Smooth muscle cell of the brain vasculature (primary cell): ENCODE measurements around the gene SLC11A1.
A peak's percentile ranks its signal among the peaks of the same experiment; 100 is the strongest.

ENCODE experiments used
- DNase-seq: peaks from one replicate; pipeline ENCODE4 v3.0.0-alpha.2; 2012; ENCODE audit warnings: low read depth, low spot score

Gene SLC11A1

GRCh38 chr2:218393750-218394290, 11.7 kb downstream of the SLC11A1 start:
- no peak for DNase-seq

GRCh38 chr2:218394298-218395089, 12.4 kb downstream of the SLC11A1 start:
- DNase-seq: no peak

- no peak for DNase-seq
Observed at GRCh38 chr2:218395090-218395444, 13.0 kb downstream of the SLC11A1 start.

DNA sequence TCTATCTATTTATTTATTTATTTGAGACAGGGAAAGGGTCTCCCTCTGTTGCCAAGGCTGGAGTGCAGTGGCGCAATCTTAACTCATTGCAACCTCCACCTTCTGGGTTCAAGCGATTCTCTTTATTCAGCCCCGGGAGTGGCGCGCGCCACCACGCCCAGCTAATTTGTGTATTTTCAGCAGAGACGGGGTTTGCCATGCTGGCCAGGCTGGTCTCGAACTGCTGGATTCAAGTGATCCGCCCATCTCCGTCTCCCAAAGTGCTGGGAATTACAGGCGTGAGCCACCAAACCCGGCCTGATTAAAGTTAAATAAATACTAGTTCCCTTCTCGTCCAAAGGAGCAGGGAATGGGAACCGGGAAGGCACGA, 13.4 kb downstream of the SLC11A1 start:
- no peak for DNase-seq

DNA sequence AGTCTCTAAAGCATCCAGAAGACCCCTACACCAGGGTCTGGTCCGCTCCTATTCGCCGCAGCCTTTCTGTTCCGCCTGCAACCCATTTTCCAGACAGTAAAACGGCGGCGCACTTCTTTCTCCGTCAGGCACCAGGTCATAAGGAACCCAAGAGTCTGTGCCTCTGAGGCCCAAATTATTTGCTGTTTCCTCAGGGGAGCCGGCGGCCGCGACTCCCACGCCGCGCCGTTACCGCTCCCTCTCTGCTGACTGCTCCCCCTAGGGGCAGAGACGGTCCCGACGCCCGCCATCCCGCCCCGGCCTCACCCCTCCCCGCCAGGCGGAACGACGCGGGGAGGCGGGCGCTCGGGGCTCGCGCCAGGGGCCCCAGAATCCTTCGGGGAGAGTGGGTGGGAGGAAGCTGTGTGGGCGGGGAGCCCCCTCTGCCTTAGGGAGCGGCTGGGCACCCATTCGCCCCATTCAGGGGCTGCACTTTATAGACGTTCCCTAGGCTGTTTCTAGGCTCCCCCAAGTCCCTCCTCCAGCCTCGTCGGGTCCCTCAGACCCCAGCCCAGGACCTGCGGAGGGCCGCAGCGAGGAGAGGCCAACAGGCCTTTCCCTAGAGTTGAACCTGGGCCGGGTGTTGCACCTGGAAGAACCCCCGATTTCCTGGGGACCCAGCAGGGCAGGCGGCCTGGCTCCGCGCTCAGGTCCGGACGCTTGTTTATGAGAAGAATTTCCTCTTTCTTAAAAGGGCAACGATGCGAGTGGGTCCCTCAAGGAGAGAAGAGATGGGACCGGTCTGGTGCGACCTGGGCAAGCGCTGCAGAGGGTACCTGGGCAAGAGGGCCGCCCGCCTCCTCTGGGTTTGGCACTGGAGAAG, 14.0 kb downstream of the SLC11A1 start:
- DNase-seq: peak; percentile 92

- DNase-seq: no peak
Observed at GRCh38 chr2:218396688-218397462, 14.8 kb downstream of the SLC11A1 start.

DNA sequence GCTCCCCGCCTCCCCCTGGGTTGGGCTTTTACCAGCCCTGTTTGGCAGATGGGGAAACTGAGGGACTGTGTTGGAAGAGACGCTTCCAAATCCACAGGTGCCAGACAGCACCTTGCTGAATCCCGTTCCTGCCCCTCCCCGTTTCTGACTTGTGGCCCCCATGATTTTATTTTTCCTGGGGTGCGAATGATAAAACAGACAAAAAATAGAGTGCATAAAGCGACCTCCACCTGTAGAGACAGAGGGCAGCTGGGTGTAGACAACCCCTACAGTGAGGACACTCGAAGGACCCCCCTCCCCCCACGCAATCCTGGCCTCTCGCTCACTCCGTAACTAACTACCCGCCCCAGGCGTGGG, 15.4 kb downstream of the SLC11A1 start:
- DNase-seq: no peak

- DNase-seq: no peak
Observed at GRCh38 chr2:218397820-218398436, 15.9 kb downstream of the SLC11A1 start.

DNA sequence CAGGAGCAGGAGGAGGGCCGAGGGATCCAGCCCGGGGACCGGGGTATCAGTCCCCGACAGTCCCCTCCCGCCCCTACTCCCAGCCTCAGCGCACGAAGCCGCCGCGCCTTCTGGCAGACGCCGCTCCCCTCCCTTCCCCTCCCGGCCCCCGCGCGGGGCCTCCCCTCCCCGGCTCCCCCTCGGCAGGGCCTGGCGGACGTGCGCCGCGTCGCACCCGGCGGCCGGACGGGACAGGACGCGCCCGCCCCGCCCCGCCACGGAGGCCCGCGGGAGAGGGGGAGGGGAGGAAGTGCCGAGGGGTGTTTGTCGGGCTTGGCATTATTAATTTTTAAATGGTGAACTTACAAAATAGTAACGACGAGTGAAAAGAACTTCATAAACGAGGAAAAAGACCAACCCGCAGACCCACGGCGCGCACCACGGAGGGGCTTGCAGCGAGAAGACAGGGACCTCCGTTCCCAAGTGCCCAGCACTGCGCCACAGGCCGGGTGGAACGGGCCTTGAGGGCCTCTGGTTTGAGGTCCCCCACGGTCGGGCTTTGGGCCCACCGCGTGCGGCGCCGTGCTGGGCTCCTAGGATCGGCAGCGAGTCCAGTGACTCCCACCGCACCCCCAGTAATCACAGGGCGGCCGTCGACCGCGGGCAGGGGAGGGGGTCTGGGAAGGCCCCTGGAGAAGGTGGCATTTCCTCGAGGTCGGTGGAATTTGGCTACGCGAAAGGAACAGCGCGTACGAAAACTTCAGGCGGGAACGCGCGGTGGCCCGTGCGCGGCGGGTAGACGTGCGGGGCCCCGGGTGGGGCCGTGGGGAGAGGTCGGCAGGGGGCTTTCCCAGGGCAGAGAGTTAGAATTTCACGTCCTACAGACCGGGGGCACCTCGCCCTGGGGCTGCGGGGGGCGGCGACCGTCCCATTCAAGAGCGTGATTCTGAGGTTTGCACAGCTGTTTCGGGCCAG, 16.6 kb downstream of the SLC11A1 start:
- no peak for DNase-seq

GRCh38 chr2:218399391-218400166, 17.5 kb downstream of the SLC11A1 start, which contains the start of gene CTDSP1:
TSS of gene CTDSP1 (plus strand) at chr2:218399868. CDS start at chr2:218400091, 223 bp downstream.
- DNase-seq: peak; percentile 86

DNA sequence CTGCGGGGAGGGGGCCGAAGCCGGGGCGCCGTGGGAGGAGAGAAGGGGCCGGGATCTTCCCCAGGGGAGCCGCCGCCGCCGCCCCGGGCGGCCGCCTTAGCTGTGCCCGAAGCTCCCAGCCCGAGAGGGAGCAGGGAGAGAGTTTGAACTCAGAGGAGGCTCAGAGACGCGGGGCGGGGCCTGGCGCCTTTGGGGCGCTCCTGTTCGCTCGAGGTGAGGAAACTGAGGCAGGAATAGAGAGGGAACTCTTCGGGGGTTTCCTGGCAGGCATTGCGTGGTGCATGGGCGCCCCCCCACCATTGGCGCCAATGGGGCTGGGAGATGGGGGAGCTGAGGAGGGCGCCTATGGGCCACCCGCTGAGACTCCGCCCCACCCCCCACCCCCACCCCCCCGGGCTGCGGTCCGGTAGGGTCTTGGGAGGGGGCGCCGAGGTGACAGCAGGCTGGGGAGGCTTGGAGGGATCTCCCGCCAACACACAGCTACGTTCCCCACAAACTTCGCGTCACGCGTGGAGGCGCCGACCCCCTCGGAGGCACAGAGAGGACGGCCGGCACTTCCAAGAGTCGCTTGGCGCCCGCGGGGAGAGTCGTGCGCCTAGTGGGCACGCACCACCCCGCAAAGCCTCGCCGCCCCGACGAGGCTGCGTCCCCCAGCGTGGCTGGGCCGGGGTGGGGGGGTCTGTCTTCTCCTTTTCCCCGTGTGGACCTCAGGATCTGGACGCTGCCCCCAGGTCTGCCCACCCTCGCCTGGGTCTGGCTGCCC, 18.3 kb downstream of the SLC11A1 start:
- no peak for DNase-seq

- no peak for DNase-seq
Observed at GRCh38 chr2:218400930-218401881, 19.1 kb downstream of the SLC11A1 start.

- no peak for DNase-seq
Observed at GRCh38 chr2:218401890-218402289, 19.8 kb downstream of the SLC11A1 start.

- DNase-seq: no peak
Observed at GRCh38 chr2:218402491-218402901, 20.4 kb downstream of the SLC11A1 start.

- no peak for DNase-seq
Observed at GRCh38 chr2:218402911-218403411, 20.9 kb downstream of the SLC11A1 start.

- DNase-seq: no peak
Observed at GRCh38 chr2:218403810-218404209, 21.7 kb downstream of the SLC11A1 start.

DNA sequence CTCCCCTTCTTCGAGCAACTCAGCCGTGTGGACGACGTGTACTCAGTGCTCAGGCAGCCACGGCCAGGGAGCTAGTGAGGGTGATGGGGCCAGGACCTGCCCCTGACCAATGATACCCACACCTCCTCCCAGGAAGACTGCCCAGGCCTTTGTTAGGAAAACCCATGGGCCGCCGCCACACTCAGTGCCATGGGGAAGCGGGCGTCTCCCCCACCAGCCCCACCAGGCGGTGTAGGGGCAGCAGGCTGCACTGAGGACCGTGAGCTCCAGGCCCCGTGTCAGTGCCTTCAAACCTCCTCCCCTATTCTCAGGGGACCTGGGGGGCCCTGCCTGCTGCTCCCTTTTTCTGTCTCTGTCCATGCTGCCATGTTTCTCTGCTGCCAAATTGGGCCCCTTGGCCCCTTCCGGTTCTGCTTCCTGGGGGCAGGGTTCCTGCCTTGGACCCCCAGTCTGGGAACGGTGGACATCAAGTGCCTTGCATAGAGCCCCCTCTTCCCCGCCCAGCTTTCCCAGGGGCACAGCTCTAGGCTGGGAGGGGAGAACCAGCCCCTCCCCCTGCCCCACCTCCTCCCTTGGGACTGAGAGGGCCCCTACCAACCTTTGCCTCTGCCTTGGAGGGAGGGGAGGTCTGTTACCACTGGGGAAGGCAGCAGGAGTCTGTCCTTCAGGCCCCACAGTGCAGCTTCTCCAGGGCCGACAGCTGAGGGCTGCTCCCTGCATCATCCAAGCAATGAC, 22.4 kb downstream of the SLC11A1 start:
- DNase-seq: no peak
